ENCODE measurements around the gene PDE11A. TPM values are rescaled to one million over a fixed set of nuclear protein-coding genes. Genes with fewer than 3 reads are reported as not detected.
A peak's percentile ranks its signal among the peaks of the same experiment; 100 is the strongest.

Gene PDE11A
- total RNA-seq, 4 donors from 2014 or later = 1.7 TPM; not detected in 3

GRCh38 chr2:177808984-177809809, 263.4 kb downstream of the PDE11A start:
- Histone ChIP-seq H3K27ac (no peak overlapping the region), H3K36me3 (no peaks in the 10 kb centered on the region), H3K4me1 (no peaks in the 10 kb centered on the region), H3K9me3 (no peaks in the 10 kb centered on the region), H3K4me3 (no peak overlapping the region), H3K27me3 (no peaks in the 10 kb centered on the region)
- DNase-seq (ENCODE audit: low spot score in 2 of 2) = no peak
- WGBS, 2 donors = 64 to 67% methylated on average over 1 of the region's 1 CpG
- TF ChIP-seq EP300 (IDR thresholded peaks at IDR 0.05) = no peak
- no peak for TF ChIP-seq POLR2A (IDR thresholded peaks at IDR 0.05)

GRCh38 chr2:177806025-177806424, 266.6 kb downstream of the PDE11A start:
- Histone ChIP-seq H3K36me3 (no peaks in the 10 kb centered on the region), H3K27me3 (no peaks in the 10 kb centered on the region), H3K4me3 (no peak overlapping the region), H3K27ac (no peak overlapping the region), H3K9me3 (no peaks in the 10 kb centered on the region), H3K4me1 (no peaks in the 10 kb centered on the region)
- DNase-seq (ENCODE audit: low spot score in 2 of 2) = no peak
- TF ChIP-seq EP300 (IDR thresholded peaks at IDR 0.05) (no peak), CTCF (IDR thresholded peaks at IDR 0.05) (no peak), POLR2A (IDR thresholded peaks at IDR 0.05) (no peak)

- WGBS, 2 donors = 41 to 61% methylated on average over 1 of the region's 1 CpG
- H3K36me3 ChIP-seq = no peaks in the 10 kb centered on the region
- TF ChIP-seq CTCF (IDR thresholded peaks at IDR 0.05) (peak in 4 of 5 experiments; percentile 15 to 46 (median 22)), EP300 (IDR thresholded peaks at IDR 0.05) (no peak), POLR2A (IDR thresholded peaks at IDR 0.05) (no peak)
- no peak overlapping the region for H3K27ac ChIP-seq
- no peak overlapping the region for H3K4me3 ChIP-seq
- no peaks in the 10 kb centered on the region for H3K27me3 ChIP-seq
- peaks cover 0 to 11% (median 0%) of the 10 kb centered on the region in 4 donors for H3K4me1 ChIP-seq
- no peaks in the 10 kb centered on the region for H3K9me3 ChIP-seq
- DNase-seq (ENCODE audit: low spot score in 2 of 2) = peak in 1 of 2 donors; percentile 21
Observed at GRCh38 chr2:177799531-177799930, 273.0 kb downstream of the PDE11A start.

GRCh38 chr2:177797808-177798207, 274.8 kb downstream of the PDE11A start:
- Histone ChIP-seq H3K36me3 (no peaks in the 10 kb centered on the region), H3K27ac (no peak overlapping the region)

GRCh38 chr2:177796654-177797415, 275.7 kb downstream of the PDE11A start:
- Histone ChIP-seq H3K27ac (no peak overlapping the region), H3K9me3 (no peaks in the 10 kb centered on the region), H3K36me3 (no peaks in the 10 kb centered on the region), H3K4me3 (no peak overlapping the region), H3K27me3 (no peaks in the 10 kb centered on the region), H3K4me1 (peaks cover 0 to 11% (median 0%) of the 10 kb centered on the region in 4 donors)
- WGBS, 2 donors = 45 to 50% methylated on average over 4 of the region's 4 CpGs
- no peak for TF ChIP-seq CTCF (IDR thresholded peaks at IDR 0.05)
- DNase-seq (ENCODE audit: low spot score in 2 of 2) = no peak

More at GRCh38 chr2:177797808-177798207, 274.8 kb downstream of the PDE11A start:
- TF ChIP-seq CTCF (IDR thresholded peaks at IDR 0.05) (no peak), POLR2A (IDR thresholded peaks at IDR 0.05) (no peak), EP300 (IDR thresholded peaks at IDR 0.05) (no peak)
- Histone ChIP-seq H3K9me3 (no peaks in the 10 kb centered on the region), H3K4me3 (no peak overlapping the region), H3K27me3 (no peaks in the 10 kb centered on the region), H3K4me1 (peaks cover 0 to 11% (median 0%) of the 10 kb centered on the region in 4 donors)
- 6 to 10% methylated on average over 1 of the region's 1 CpG for WGBS, 2 donors
- no peak for DNase-seq (ENCODE audit: low spot score in 2 of 2)

Measured in tibial nerve (tissue), 4 donors.